ENCODE results near the gene CPEB2.
A peak's percentile ranks its signal among the peaks of the same experiment; 100 is the strongest.

Gene CPEB2

GRCh38 chr4:15001869-15002658, at the start of gene CPEB2:
Gene CPEB2, plus strand, starts transcription at chr4:15002481. Its CDS starts 193 bp downstream, at chr4:15002674.
- DNase-seq (ENCODE audit: insufficient read length, low spot score) (peak; percentile 79), FAIRE-seq (peak; percentile 96)

DNA sequence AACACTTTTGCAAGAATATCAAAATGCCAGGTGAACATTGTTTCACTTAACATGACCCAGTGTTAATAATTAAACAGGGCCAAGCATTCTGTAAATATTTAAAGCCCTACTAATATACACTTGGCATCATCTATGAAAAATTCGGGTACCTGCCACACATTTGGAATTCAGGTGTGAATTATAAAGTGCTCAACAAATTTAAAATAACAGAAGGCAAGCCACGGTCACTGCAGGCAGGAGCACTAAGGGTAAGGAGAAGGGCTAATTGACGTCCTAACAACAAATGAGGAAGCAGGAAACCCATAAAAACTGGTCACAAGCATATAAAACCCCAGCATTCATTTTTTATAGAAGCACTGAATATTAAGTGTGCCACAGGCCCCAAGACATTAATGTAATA, 43.8 kb upstream of the CPEB2 start:
- FAIRE-seq, result no peak
- no peak for DNase-seq (ENCODE audit: insufficient read length, low spot score)

DNA sequence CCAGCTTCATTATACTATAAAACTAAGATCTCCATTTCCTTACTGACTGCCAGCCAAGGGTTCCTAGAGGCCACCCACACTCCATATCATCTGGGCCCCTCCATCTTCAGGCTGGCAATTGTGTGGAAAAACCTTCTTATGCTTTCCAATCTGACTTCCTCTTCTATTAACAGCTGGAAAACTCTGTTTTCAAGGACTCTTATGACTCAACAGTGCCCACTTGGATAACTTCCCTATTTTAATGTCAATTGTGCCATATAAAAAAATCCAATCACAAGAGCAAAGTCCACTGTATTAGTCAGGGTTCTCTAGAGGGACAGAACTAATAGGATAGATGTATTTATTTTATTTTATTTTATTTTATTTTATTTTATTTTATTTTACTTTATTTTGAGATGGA, 41.0 kb upstream of the CPEB2 start:
- no peak for FAIRE-seq
- no peak for DNase-seq (ENCODE audit: insufficient read length, low spot score)

DNA sequence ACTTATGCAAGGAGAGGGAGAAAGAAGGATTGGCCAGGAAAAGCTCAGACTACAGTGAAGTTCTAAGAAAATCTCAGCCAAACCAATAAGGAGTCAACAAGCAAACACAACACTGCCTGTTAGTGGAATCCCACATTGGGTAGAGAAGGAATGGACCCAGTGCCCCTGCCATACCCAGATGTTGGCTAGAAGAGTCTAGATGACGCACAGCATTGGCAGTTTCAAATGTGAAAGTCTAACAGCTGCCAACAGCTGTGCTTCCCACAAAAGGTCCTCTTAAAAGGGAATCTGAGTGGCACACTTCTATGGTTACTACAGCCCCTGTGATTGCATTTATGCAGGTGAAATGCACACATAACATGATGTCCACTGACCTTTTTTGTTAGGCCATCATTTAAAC, 37.2 kb upstream of the CPEB2 start:
- DNase-seq (ENCODE audit: insufficient read length, low spot score) (no peak), FAIRE-seq (no peak)

- FAIRE-seq (no peak), DNase-seq (ENCODE audit: insufficient read length, low spot score) (no peak)
These were observed 34.3 kb upstream of the CPEB2 start for GRCh38 chr4:14967982-14968381.

- DNase-seq (ENCODE audit: insufficient read length, low spot score) (no peak), FAIRE-seq (no peak)
These were observed 24.5 kb upstream of the CPEB2 start for GRCh38 chr4:14977830-14978229.

- DNase-seq (ENCODE audit: insufficient read length, low spot score) (no peak), FAIRE-seq (no peak)
These were observed 17.8 kb upstream of the CPEB2 start for GRCh38 chr4:14984448-14984847.

GRCh38 chr4:14985161-14985560, 17.1 kb upstream of the CPEB2 start:
- FAIRE-seq, result no peak

GRCh38 chr4:14985843-14986242, 16.4 kb upstream of the CPEB2 start:
- no peak for FAIRE-seq
- DNase-seq (ENCODE audit: insufficient read length, low spot score), result no peak

More at GRCh38 chr4:14985161-14985560, 17.1 kb upstream of the CPEB2 start:
- no peak for DNase-seq (ENCODE audit: insufficient read length, low spot score)

GRCh38 chr4:14987054-14987453, 15.2 kb upstream of the CPEB2 start:
- DNase-seq (ENCODE audit: insufficient read length, low spot score), result no peak
- no peak for FAIRE-seq

DNA sequence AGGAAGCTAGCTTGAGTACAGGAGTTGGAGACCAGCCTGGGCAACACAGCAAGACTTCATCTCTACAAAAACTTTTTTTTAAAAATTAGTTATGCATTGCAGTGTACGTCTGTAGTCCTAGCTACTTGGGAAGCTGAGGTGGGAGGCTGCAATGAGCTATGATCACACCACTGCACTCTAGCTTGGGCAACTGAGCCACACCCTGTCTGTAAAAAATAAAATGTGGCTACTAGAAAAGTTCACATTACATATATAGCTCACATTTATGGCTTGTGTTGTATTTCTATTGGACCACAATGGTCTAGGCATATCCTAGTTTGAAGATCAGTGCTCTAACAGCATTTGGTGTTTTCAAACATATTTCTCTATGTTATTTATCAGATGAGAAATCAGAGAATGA, 11.8 kb upstream of the CPEB2 start:
- FAIRE-seq, result no peak
- no peak for DNase-seq (ENCODE audit: insufficient read length, low spot score)

DNA sequence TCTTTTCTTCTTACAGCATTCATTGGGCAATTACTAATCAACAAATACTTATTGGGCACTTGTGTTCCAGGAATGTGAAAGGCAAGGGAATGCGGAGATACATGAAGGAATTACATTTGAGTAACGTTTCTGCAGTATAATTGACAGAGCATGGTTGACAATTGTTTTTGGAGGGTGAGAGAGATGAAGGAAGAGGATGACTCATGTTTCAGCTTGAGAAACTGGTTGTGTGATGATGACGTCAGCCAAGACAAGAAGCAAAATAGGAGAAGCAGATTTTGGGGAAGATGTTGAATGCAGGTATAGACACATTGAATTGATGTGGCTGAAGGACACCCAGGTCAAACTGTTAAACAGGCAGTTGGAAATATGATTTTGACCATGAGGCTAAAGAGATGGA, 8.0 kb upstream of the CPEB2 start:
- FAIRE-seq, result no peak
- no peak for DNase-seq (ENCODE audit: insufficient read length, low spot score)

DNA sequence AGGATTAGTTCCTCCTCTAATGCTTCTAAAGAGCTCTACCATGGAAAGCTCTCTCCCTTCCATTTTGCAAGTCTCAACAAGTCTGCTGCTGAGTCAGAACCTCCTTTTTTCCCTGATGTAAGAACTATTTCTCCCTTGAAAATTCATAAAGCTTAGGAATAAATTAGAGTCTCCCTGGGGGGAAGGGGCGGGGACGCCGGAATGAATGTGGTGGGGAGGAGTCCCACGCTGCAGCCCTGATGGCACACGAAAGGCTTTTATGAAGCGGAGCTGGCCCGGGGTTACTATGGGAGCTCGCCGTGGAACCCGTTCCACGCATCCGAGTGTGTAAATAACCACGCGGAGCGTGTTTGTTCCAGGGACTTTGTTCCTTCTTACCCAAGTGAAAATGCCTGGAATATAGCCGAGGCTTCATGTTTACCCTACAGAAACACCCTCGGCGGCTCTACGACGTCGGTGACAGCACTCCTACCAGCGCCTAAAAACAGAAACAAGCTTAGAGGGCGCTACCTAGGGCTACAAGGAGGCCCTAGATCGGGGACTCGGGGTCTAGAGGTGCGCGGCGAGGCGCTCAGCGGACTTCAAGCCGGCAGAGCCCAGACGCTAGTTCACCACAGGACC, 923 bp upstream of the CPEB2 start:
- DNase-seq (ENCODE audit: insufficient read length, low spot score), result peak; percentile 20
- no peak for FAIRE-seq

- FAIRE-seq, result peak; percentile 74
- DNase-seq (ENCODE audit: insufficient read length, low spot score), result peak; percentile 52
These were observed 549 bp downstream of the CPEB2 start for GRCh38 chr4:15002659-15003400.

GRCh38 chr4:15003401-15003890, 1.2 kb downstream of the CPEB2 start:
- DNase-seq (ENCODE audit: insufficient read length, low spot score), result peak; percentile 30

DNA sequence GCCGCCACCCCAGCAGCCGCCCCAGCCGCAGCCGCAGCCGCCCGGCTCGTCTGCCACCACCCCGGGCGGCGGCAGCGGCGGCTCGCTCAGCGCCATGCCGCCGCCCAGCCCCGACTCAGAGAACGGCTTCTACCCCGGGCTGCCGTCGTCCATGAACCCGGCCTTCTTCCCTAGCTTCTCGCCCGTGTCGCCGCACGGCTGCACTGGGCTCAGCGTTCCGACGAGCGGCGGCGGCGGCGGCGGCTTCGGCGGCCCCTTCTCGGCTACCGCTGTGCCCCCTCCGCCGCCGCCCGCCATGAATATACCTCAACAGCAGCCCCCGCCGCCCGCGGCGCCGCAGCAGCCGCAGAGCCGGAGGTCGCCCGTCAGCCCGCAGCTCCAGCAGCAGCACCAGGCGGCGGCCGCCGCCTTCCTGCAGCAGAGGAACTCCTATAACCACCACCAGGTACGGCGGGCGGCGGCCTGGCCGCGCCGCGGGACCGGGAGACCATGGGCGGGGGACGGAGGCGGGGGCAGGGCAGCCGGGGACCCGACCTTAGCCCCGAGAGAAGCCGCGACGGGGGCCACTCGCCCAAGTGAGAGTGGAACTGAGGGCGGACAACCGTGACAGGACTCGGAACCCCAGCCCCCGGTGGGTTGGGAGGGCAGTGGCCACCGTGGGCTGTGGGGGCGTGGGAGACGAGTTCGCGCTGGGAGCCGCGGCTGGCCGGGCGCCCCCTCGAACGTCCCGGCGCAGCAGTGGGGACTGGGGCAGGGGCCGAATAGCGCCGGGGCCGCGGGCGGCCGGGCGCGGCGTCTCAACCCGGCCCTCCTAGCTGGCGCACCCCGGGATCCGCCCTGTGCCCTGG, 1.8 kb downstream of the CPEB2 start:
- FAIRE-seq, result no peak
- peak; percentile 4 for DNase-seq (ENCODE audit: insufficient read length, low spot score)

More at GRCh38 chr4:15003401-15003890, 1.2 kb downstream of the CPEB2 start:
- FAIRE-seq, result no peak

DNA sequence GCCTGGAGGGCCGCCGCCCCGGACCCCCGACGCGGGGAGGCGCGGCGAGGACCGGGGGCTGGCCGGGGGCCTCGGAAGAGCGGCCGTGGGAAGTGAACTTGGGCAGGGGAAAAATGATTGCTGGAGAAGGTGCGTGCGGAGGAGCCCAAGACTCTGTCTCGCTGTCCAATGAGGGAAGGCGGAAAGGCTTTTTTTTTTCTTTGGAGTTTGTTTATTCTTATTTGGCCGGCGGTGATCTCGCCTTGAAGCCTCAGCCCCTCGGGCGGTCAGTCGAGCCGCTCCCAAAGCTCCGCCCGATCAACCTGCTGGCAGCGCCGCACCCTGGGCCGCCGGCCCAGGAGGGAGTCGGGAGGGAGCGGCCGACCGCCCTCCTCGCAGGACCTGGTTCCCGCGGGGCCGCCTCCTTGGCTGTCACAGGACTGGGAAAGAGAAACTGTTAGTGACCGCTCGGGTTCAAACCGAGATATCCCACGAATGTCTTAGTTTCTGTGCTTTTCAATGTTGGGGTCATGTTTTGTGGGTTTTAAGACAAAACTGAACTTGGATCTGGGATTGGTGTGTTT, 2.5 kb downstream of the CPEB2 start:
- FAIRE-seq, result no peak
- peak; percentile 5 for DNase-seq (ENCODE audit: insufficient read length, low spot score)

GRCh38 chr4:15005474-15006115, 3.3 kb downstream of the CPEB2 start:
- DNase-seq (ENCODE audit: insufficient read length, low spot score) (no peak), FAIRE-seq (peak; percentile 47)

DNA sequence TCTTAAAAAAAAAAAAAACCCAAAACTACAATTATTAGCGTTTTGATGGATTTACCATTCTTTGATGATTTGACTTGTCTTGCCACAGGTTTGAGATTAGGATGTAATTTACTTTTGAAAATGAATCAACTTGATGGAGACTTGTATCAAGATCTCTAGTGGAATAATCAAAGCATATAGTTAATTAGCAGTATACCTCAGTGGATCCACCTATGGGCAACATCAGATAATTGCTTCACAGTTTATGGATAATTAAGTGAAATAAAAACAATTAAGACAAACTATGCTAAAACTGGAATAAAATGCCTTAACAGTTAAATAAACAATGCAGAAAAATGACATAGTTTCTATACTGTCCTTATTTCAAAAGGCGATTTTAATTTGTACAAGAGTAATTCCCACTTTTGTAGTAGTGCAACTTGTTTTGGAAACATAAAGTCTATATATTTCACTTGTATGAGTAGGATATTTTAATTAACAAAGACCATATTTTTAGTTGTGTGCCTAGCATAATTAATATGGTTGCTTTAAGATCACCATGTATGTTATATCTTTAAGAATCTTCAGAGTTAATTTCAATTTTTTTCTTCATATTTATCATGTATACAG, 4.2 kb downstream of the CPEB2 start:
- no peak for DNase-seq (ENCODE audit: insufficient read length, low spot score)
- peak; percentile 75 for FAIRE-seq
